ENCODE results near the gene SLC25A12. TPM values are rescaled to one million over a fixed set of nuclear protein-coding genes. Genes with fewer than 3 reads are reported as not detected.

Gene SLC25A12
- polyA plus RNA-seq, 3 donors: 6.5 to 8.8 (median 7.0) TPM

DNA sequence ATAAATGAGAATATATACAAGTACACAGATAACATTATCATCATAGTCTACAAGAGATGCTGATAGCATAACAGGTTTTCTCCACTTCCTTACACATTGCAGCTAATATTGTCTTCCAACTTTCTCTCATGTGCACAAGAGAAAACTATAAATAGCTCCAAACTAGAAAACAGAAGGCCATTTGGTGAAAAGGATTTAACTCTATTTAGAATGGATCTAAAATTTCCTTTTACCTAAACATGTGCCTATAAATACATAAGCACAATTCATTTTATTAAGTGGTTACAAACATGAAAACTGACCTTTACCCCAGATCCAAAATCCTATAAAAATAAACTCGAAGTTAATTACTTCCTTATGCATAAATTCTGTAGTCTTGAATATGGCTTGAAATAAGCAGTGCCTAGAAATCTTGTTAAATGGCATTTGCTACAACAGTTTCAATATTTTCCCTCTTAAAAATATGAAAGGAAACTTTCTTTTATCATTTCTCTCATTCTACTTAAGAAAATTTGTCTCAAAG lies 41.6 kb downstream of the SLC25A12 start:
- H3K4me2 ChIP-seq (replicated peaks; ENCODE audit: extremely low read depth, low read length, poor library complexity, severe bottlenecking): no peak overlapping the region
- intact Hi-C loops (cut with micrococcal nuclease): no loop called here
- Mint-ChIP-seq H3K4me1 (peaks cover 6% of the 10 kb centered on the region), H3K27ac (no peak overlapping the region), H3K27me3 (ENCODE audit: low read depth in 3 of 3) (peaks cover 0 to 2% (median 1%) of the 10 kb centered on the region in 3 donors), H3K9me3 (no peaks in the 10 kb centered on the region), H3K4me3 (no peak overlapping the region), H3K36me3 (peaks cover 42 to 46% of the 10 kb centered on the region in 2 donors)
- H2AFZ ChIP-seq (ENCODE audit: insufficient read depth, low read depth, low read length, poor library complexity, severe bottlenecking): no peak overlapping the region
- no peaks in the 10 kb centered on the region for H3K4me1 ChIP-seq (ENCODE audit: control insufficient read depth in 1 of 2, insufficient read depth in 2 of 2, low read length in 2 of 2)
- DNase-seq: no peak
- no peaks in the 10 kb centered on the region for H4K20me1 ChIP-seq (ENCODE audit: insufficient read depth, low read length)
- no peaks in the 10 kb centered on the region for H3K79me2 ChIP-seq (ENCODE audit: insufficient read depth, low read length)
- peaks cover 23 to 41% of the 10 kb centered on the region in 2 donors for H3K36me3 ChIP-seq (replicated peaks in 1 of 2; ENCODE audit: control insufficient read depth in 1 of 2, insufficient read depth in 2 of 2, low read length in 2 of 2)
- H3K27ac ChIP-seq (ENCODE audit: low read depth in 1 of 2, low read length in 2 of 2): no peak overlapping the region
- no CpG with 5 or more reads among the region's 1 CpG for WGBS (ENCODE audit: insufficient coverage)
- TF ChIP-seq, protein P1, sequence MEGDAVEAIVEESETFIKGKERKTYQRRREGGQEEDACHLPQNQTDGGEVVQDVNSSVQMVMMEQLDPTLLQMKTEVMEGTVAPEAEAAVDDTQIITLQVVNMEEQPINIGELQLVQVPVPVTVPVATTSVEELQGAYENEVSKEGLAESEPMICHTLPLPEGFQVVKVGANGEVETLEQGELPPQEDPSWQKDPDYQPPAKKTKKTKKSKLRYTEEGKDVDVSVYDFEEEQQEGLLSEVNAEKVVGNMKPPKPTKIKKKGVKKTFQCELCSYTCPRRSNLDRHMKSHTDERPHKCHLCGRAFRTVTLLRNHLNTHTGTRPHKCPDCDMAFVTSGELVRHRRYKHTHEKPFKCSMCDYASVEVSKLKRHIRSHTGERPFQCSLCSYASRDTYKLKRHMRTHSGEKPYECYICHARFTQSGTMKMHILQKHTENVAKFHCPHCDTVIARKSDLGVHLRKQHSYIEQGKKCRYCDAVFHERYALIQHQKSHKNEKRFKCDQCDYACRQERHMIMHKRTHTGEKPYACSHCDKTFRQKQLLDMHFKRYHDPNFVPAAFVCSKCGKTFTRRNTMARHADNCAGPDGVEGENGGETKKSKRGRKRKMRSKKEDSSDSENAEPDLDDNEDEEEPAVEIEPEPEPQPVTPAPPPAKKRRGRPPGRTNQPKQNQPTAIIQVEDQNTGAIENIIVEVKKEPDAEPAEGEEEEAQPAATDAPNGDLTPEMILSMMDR (IDR thresholded peaks at IDR 0.05): no peak
- no peak overlapping the region for H3K4me3 ChIP-seq (replicated peaks in 1 of 3; ENCODE audit: low read depth in 2 of 3, low read length in 3 of 3)
- H3K27me3 ChIP-seq (ENCODE audit: control insufficient read depth in 2 of 2, insufficient read depth in 2 of 2, low read length in 2 of 2): no peaks in the 10 kb centered on the region
- no peak overlapping the region for H3K9ac ChIP-seq (ENCODE audit: insufficient read depth, low read length, poor library complexity, severe bottlenecking)
- H3K9me3 ChIP-seq (replicated peaks in 1 of 2; ENCODE audit: control insufficient read depth in 1 of 2, insufficient read depth in 1 of 2, low read length in 2 of 2): no peaks in the 10 kb centered on the region

DNA sequence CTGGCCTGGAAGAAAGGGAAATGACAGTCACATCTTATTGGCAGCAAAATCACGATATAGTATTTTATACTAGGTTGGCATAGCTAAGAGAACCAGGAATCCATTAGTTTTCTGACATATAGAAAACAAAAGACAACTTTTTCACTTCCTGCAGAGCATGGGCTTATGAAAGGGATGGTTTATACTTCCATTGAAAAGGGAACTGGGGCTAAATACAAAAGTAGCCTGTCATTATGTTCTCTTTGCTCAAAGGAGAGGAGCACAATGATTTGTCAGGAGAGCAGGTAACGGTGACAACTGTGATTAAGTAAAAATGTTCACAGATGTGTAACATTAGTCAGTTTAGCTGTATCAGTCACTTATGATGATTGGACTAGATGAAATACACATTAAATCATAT lies 46.4 kb downstream of the SLC25A12 start:
- Mint-ChIP-seq H3K27ac (no peak overlapping the region), H3K4me1 (peaks cover 6% of the 10 kb centered on the region)
- WGBS (ENCODE audit: insufficient coverage): no CpG with 5 or more reads among the region's 2 CpGs

More for the DNA sequence above, 46.4 kb downstream of the SLC25A12 start:
- Mint-ChIP-seq H3K4me3 (no peak overlapping the region), H3K36me3 (peaks cover 19 to 35% of the 10 kb centered on the region in 2 donors), H3K27me3 (ENCODE audit: low read depth in 3 of 3) (peaks cover 0 to 2% (median 0%) of the 10 kb centered on the region in 3 donors), H3K9me3 (no peaks in the 10 kb centered on the region)
- H3K36me3 ChIP-seq (replicated peaks in 1 of 2; ENCODE audit: control insufficient read depth in 1 of 2, insufficient read depth in 2 of 2, low read length in 2 of 2): peaks cover 9 to 21% of the 10 kb centered on the region in 2 donors
- H3K4me3 ChIP-seq (replicated peaks in 1 of 3; ENCODE audit: low read depth in 2 of 3, low read length in 3 of 3): no peak overlapping the region
- TF ChIP-seq, protein P1 (IDR thresholded peaks at IDR 0.05): no peak
- DNase-seq: no peak
- intact Hi-C loops (cut with micrococcal nuclease): no loop called here
- H3K9me3 ChIP-seq (replicated peaks in 1 of 2; ENCODE audit: control insufficient read depth in 1 of 2, insufficient read depth in 1 of 2, low read length in 2 of 2): no peaks in the 10 kb centered on the region
- no peaks in the 10 kb centered on the region for H3K79me2 ChIP-seq (ENCODE audit: insufficient read depth, low read length)
- H3K9ac ChIP-seq (ENCODE audit: insufficient read depth, low read length, poor library complexity, severe bottlenecking): no peak overlapping the region
- H3K27ac ChIP-seq (ENCODE audit: low read depth in 1 of 2, low read length in 2 of 2): no peak overlapping the region
- H2AFZ ChIP-seq (ENCODE audit: insufficient read depth, low read depth, low read length, poor library complexity, severe bottlenecking): no peak overlapping the region
- H3K4me1 ChIP-seq (ENCODE audit: control insufficient read depth in 1 of 2, insufficient read depth in 2 of 2, low read length in 2 of 2): no peaks in the 10 kb centered on the region
- H3K4me2 ChIP-seq (replicated peaks; ENCODE audit: extremely low read depth, low read length, poor library complexity, severe bottlenecking): no peak overlapping the region
- H3K27me3 ChIP-seq (ENCODE audit: control insufficient read depth in 2 of 2, insufficient read depth in 2 of 2, low read length in 2 of 2): no peaks in the 10 kb centered on the region
- H4K20me1 ChIP-seq (ENCODE audit: insufficient read depth, low read length): no peaks in the 10 kb centered on the region

Measured in CD14-positive monocyte (primary cell).